ENCODE data around the gene PLEKHG4.

Gene PLEKHG4

GRCh38 chr16:67265834-67266233, 13.5 kb upstream of the PLEKHG4 start:
- peaks cover 1% of the 10 kb centered on the region for H3K4me1 Mint-ChIP-seq (ENCODE audit: low read depth)
- H3K36me3 Mint-ChIP-seq (ENCODE audit: low read depth), result no peaks in the 10 kb centered on the region
- no peaks in the 10 kb centered on the region for H3K27me3 Mint-ChIP-seq
- no peak overlapping the region for H3K27ac Mint-ChIP-seq
- H3K9me3 Mint-ChIP-seq, result no peaks in the 10 kb centered on the region
- H3K4me3 Mint-ChIP-seq, result no peak overlapping the region
- no peak for DNase-seq

GRCh38 chr16:67268136-67268579, 11.2 kb upstream of the PLEKHG4 start:
- H3K4me1 Mint-ChIP-seq (ENCODE audit: low read depth), result no peaks in the 10 kb centered on the region
- no peak overlapping the region for H3K27ac Mint-ChIP-seq
- no peak overlapping the region for H3K4me3 Mint-ChIP-seq
- no peak for DNase-seq
- peaks cover 6% of the 10 kb centered on the region for H3K36me3 Mint-ChIP-seq (ENCODE audit: low read depth)
- H3K27me3 Mint-ChIP-seq, result no peaks in the 10 kb centered on the region
- H3K9me3 Mint-ChIP-seq, result no peaks in the 10 kb centered on the region

GRCh38 chr16:67269766-67270165, 9.6 kb upstream of the PLEKHG4 start:
- Mint-ChIP-seq H3K27ac (no peak overlapping the region), H3K9me3 (no peaks in the 10 kb centered on the region), H3K4me3 (no peak overlapping the region), H3K4me1 (ENCODE audit: low read depth) (no peaks in the 10 kb centered on the region), H3K27me3 (no peaks in the 10 kb centered on the region), H3K36me3 (ENCODE audit: low read depth) (peaks cover 8% of the 10 kb centered on the region)
- no peak for DNase-seq

- no peaks in the 10 kb centered on the region for H3K9me3 Mint-ChIP-seq
These were observed 8.4 kb upstream of the PLEKHG4 start for GRCh38 chr16:67270931-67271338.

GRCh38 chr16:67271446-67271845, 7.9 kb upstream of the PLEKHG4 start:
- Mint-ChIP-seq H3K27ac (no peak overlapping the region), H3K4me1 (ENCODE audit: low read depth) (peaks cover 6% of the 10 kb centered on the region), H3K27me3 (no peaks in the 10 kb centered on the region), H3K9me3 (no peaks in the 10 kb centered on the region), H3K4me3 (no peak overlapping the region), H3K36me3 (ENCODE audit: low read depth) (peaks cover 21% of the 10 kb centered on the region)
- DNase-seq, result no peak

More at GRCh38 chr16:67270931-67271338, 8.4 kb upstream of the PLEKHG4 start:
- Mint-ChIP-seq H3K36me3 (ENCODE audit: low read depth) (peaks cover 16% of the 10 kb centered on the region), H3K4me3 (no peak overlapping the region), H3K27ac (no peak overlapping the region), H3K4me1 (ENCODE audit: low read depth) (peaks cover 3% of the 10 kb centered on the region), H3K27me3 (no peaks in the 10 kb centered on the region)
- DNase-seq, result no peak

- H3K4me1 Mint-ChIP-seq (ENCODE audit: low read depth), result peaks cover 26% of the 10 kb centered on the region
- peaks cover 41% of the 10 kb centered on the region for H3K36me3 Mint-ChIP-seq (ENCODE audit: low read depth)
- H3K9me3 Mint-ChIP-seq, result no peaks in the 10 kb centered on the region
- no peak overlapping the region for H3K27ac Mint-ChIP-seq
- no peak for DNase-seq
- no peaks in the 10 kb centered on the region for H3K27me3 Mint-ChIP-seq
- no peak overlapping the region for H3K4me3 Mint-ChIP-seq
These were observed 4.0 kb upstream of the PLEKHG4 start for GRCh38 chr16:67275321-67275720.

GRCh38 chr16:67277294-67277998, 1.9 kb upstream of the PLEKHG4 start:
- H3K9me3 Mint-ChIP-seq, result no peaks in the 10 kb centered on the region

DNA sequence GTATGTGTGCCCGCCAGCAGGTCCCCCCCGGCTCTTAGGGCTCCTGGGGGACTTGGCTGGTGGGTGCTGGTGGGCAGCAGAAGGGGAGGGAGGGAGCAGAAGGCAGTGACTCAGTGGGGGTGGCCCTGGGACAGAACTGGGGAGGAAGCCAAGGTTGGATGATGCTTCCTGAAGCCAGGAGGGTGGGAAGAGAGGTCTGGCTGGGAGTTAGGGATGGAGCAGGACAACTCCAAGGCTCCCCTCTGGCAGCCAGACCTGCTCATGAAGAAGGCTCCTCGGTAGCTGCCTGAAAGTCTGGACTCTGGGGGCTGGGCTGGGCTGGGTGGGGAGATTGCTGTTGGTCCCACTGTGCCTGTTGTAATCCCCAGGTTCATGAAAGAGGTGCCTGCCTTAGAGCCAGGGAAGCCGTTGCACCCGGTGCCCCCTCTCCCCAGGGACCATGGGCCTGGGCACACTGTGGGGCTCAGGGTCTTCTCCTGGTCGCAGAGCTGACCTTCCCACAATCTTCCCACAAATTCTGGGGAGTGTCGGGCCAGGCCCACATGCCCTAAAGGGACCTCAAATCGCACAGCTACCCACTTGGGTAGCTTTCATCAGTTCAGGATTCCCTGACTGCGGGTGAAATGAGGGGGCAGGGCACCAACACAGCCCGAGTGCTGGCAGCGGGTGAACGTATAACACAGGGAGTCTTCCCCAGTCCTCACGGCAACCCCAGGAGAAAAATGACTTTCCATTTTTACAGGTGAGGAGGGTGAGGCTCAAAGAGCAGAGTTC, 1.1 kb upstream of the PLEKHG4 start:
- Mint-ChIP-seq H3K4me3 (peak overlapping the region; percentile 89), H3K36me3 (ENCODE audit: low read depth) (peaks cover 44% of the 10 kb centered on the region), H3K27ac (peak overlapping the region; percentile 93), H3K27me3 (no peaks in the 10 kb centered on the region), H3K4me1 (ENCODE audit: low read depth) (peaks cover 27% of the 10 kb centered on the region), H3K9me3 (no peaks in the 10 kb centered on the region)
- DNase-seq, result no peak

More at GRCh38 chr16:67277294-67277998, 1.9 kb upstream of the PLEKHG4 start:
- Mint-ChIP-seq H3K4me1 (ENCODE audit: low read depth) (peaks cover 27% of the 10 kb centered on the region), H3K27ac (peak overlapping the region; percentile 90), H3K27me3 (no peaks in the 10 kb centered on the region), H3K4me3 (peak overlapping the region; percentile 89), H3K36me3 (ENCODE audit: low read depth) (peaks cover 38% of the 10 kb centered on the region)
- no peak for DNase-seq

- Mint-ChIP-seq H3K27me3 (no peaks in the 10 kb centered on the region), H3K27ac (peak overlapping the region; percentile 93), H3K9me3 (no peaks in the 10 kb centered on the region), H3K4me3 (peak overlapping the region; percentile 89), H3K4me1 (ENCODE audit: low read depth) (peaks cover 27% of the 10 kb centered on the region), H3K36me3 (ENCODE audit: low read depth) (peaks cover 47% of the 10 kb centered on the region)
- no peak for DNase-seq
These were observed 498 bp upstream of the PLEKHG4 start for GRCh38 chr16:67278773-67279295.

DNA sequence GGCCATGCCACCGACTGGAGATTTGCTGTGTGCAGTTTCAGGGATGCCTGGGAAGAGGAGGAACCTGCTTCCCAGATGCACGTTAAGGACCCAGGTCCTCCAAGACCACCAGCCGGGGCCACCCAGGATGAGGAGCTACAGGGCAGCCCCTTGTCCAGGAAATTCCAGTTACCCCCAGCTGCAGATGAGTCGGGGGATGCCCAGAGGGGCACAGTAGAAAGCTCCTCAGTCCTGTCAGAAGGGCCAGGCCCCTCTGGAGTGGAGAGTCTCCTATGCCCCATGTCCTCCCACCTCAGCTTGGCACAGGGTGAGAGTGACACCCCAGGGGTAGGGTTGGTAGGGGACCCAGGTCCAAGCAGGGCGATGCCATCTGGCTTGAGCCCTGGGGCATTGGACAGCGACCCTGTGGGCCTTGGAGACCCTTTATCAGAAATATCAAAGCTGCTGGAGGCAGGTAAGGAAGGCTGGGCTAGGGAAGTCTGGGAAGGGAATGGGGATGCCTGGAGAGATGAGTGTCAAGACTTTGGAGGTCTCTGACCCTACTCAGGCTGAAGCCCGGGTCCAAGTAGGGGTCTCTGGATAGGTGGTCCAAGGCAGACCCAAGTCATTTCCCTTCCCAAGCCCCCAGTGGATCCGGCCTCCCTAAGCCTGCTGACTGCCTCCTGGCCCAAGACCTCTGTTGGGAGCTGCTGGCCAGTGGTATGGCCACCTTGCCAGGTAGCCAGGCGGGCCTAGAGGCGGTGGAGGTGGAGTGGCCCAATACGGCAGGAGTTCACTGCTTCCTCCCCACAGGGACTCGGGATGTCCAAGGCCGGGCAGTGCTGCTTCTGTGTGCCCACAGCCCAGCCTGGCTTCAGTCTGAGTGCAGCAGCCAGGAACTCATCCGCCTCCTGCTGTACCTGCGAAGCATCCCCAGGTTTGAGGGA, 1.0 kb downstream of the PLEKHG4 start:
- Mint-ChIP-seq H3K36me3 (ENCODE audit: low read depth) (peaks cover 47% of the 10 kb centered on the region), H3K27ac (peak overlapping the region; percentile 64), H3K9me3 (no peaks in the 10 kb centered on the region), H3K4me3 (peak overlapping the region; percentile 59), H3K4me1 (ENCODE audit: low read depth) (peaks cover 25% of the 10 kb centered on the region), H3K27me3 (no peaks in the 10 kb centered on the region)
- DNase-seq, result no peak

DNA sequence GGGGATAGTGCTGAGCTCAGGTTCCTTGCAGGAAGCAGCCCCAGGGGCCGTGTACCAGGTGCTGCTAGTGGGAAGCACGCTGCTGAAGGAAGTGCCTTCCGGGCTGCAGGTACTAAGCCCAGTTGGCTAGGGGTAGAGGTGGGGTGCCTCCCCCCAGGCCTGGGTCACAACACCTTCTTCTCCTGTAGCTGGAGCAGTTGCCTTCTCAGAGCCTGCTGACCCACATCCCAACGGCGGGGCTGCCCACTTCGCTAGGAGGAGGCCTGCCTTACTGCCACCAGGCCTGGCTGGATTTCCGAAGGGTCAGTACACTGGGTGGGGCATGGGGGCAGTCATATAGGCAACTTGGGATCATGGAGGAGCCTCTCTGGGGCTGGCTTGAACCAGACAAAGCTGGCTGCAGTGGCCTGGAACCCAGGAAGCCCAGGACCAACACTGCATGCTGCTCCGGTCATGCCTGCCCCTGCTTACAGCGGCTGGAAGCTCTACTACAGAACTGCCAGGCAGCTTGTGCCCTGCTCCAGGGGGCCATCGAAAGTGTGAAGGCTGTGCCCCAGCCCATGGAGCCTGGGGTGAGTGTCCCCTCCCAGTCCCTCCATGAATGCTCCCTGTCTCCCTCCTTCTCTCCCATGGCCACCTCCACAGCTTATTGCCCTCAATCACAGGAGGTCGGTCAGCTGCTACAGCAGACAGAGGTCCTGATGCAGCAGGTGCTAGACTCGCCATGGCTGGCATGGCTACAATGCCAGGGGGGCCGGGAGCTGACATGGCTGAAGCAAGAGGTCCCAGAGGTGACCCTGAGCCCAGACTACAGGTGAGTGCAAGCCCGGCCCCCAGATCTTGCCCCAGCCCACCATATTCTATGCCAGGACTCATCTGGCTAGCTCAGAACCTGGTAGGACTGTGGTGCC, 2.5 kb downstream of the PLEKHG4 start:
- Mint-ChIP-seq H3K9me3 (no peaks in the 10 kb centered on the region), H3K4me3 (no peak overlapping the region)

DNA sequence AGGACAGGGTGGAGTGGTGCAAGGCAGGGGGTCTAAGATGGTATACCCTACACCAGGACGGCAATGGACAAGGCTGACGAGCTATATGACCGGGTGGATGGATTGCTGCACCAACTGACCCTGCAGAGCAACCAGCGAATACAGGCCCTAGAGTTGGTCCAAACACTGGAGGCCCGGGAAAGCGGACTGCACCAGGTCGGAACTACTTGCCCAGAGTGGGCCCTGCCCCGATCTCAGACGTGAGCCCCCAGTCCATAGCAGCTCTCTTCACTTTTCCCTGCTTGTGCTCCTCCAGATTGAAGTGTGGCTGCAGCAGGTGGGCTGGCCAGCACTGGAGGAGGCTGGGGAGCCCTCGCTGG, 3.1 kb downstream of the PLEKHG4 start:
- Mint-ChIP-seq H3K4me1 (ENCODE audit: low read depth) (peaks cover 13% of the 10 kb centered on the region), H3K4me3 (no peak overlapping the region), H3K27ac (no peak overlapping the region), H3K9me3 (no peaks in the 10 kb centered on the region), H3K36me3 (ENCODE audit: low read depth) (peaks cover 43% of the 10 kb centered on the region), H3K27me3 (no peaks in the 10 kb centered on the region)
- DNase-seq, result no peak

More for the DNA sequence above, 2.5 kb downstream of the PLEKHG4 start:
- Mint-ChIP-seq H3K27ac (no peak overlapping the region), H3K4me1 (ENCODE audit: low read depth) (peaks cover 18% of the 10 kb centered on the region), H3K27me3 (no peaks in the 10 kb centered on the region), H3K36me3 (ENCODE audit: low read depth) (peaks cover 42% of the 10 kb centered on the region)
- no peak for DNase-seq

DNA sequence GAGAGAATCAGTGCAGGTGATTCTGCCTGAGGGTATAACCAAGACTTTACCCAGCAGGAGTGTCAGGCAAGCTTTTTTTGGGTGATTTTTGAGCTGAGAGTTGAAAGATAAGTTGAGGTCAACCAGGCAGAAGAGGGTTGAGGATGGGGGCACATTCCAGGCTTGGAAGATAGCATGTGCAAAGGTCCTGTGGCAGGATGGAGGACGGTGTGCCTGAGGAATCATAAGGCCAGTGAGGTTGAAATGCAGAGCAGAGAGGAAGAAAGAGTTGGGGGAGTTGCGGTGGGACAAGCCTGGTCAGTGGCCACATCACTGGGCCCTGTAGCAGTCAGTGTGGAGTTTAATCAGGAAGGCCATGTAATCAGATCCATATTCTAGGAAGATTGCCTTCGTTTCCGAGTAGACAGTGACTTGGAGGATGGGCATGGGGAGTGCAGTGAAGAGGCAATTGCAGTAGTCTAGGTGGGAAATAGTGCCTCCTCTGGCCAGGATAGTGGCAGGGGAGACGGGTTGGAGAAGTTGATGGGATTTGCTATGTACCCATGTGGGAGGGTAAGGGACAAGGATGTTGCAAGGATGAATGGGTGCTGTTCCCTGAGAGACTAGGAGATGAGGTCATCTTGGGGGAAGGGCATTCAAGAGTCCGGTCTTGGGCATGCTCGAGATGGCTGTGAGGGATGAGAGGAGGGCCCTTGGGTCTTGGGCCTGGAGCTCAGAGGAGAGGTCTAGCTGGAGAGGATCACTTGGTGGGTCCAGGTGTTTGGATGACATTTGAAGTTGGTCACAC, 3.9 kb downstream of the PLEKHG4 start:
- no peaks in the 10 kb centered on the region for H3K27me3 Mint-ChIP-seq
- no peak for DNase-seq
- H3K27ac Mint-ChIP-seq, result no peak overlapping the region
- H3K36me3 Mint-ChIP-seq (ENCODE audit: low read depth), result peaks cover 41% of the 10 kb centered on the region
- H3K9me3 Mint-ChIP-seq, result no peaks in the 10 kb centered on the region
- H3K4me3 Mint-ChIP-seq, result no peak overlapping the region
- peaks cover 8% of the 10 kb centered on the region for H3K4me1 Mint-ChIP-seq (ENCODE audit: low read depth)
